Testis (tissue), 3 donors: ENCODE measurements around the gene ZFP36L1. TPM values are rescaled to one million over a fixed set of nuclear protein-coding genes. Genes with fewer than 3 reads are reported as not detected.

Source experiments
- DNase-seq: peaks from one replicate; pipeline ENCODE4 v3.0.0-alpha.2; 2019
- H3K27ac ChIP-seq, 2 donors: fragments of 200-600 bp; sonication (generic); one replicate each; pipeline ENCODE4 v1.5.1; 2019
- H3K27me3 ChIP-seq: fragments of 200-600 bp; sonication (generic); one replicate; pipeline ENCODE4 v1.5.1; 2019
- H3K36me3 ChIP-seq: fragments of 200-600 bp; sonication (generic); one replicate; pipeline ENCODE4 v1.5.1; 2017; ENCODE audit warnings: low read depth; ENCODE audit errors: missing control alignments
- H3K4me1 ChIP-seq: fragments of 200-600 bp; sonication (generic); one replicate; pipeline ENCODE4 v1.5.1; 2019
- H3K4me3 ChIP-seq, 2 donors: fragments of 200-600 bp; sonication (generic); one replicate each; pipeline ENCODE4 v1.5.1; 2017 to 2019
- H3K9me3 ChIP-seq: fragments of 200-600 bp; sonication (generic); one replicate; pipeline ENCODE4 v1.5.1; 2017
- POLR2A ChIP-seq: fragments of 450-650 bp; IDR thresholded peaks from one replicate; pipeline ENCODE4 v1.6.1; 2017; ENCODE audit warnings: antibody characterized with exemption, mild to moderate bottlenecking, moderate library complexity
- WGBS, 2 donors: methylation state at CpG; one replicate each; pipeline ENCODE4 v1.1.5; 2018; 5-methylcytosine and 5-hydroxymethylcytosine counted together
- intact Hi-C: fragments of 100-400 bp; cut with DNase I; formaldehyde crosslinking; loops from one replicate; pipeline ENCODE4 v1.15.1; 2023; ENCODE audit warnings: low total_unique reads
- polyA plus RNA-seq: library from polyadenylated mRNA; stranded (reverse); fragments of 350-450 nt; fragmentation: Illumina TruSeq; extraction: RNeasy Lipid Tissue Mini Kit (QIAGEN cat#74804); gene quantifications from one replicate; pipeline ENCODE4 v1.2.3, GENCODE V29; 2014; ENCODE audit warnings: low read depth, low replicate concordance; ENCODE audit not compliant: insufficient read depth
- total RNA-seq, 2 donors: library from RNA; depleted of rRNA; stranded (reverse); fragments of >200 nt; gene quantifications; one replicate each; pipeline ENCODE4 v1.2.3, GENCODE V29; 2016
- TF ChIP-seq, protein P1 (sequence below), 3 experiments: fragments of 450-650 bp in 2 of 3; fragments of 200-600 bp in 1 of 3; sonication (generic) in 1 of 3; IDR thresholded peaks; one replicate each; pipeline ENCODE4 v1.5.1; 2016 to 2019; ENCODE audit warnings: antibody characterized with exemption in 3 of 3, mild to moderate bottlenecking in 2 of 3, moderate library complexity in 1 of 3

ZFP36L1 gene
- total and polyA plus RNA-seq, 3 donors from 2014 or later: 120 to 301 (median 176) TPM

DNA sequence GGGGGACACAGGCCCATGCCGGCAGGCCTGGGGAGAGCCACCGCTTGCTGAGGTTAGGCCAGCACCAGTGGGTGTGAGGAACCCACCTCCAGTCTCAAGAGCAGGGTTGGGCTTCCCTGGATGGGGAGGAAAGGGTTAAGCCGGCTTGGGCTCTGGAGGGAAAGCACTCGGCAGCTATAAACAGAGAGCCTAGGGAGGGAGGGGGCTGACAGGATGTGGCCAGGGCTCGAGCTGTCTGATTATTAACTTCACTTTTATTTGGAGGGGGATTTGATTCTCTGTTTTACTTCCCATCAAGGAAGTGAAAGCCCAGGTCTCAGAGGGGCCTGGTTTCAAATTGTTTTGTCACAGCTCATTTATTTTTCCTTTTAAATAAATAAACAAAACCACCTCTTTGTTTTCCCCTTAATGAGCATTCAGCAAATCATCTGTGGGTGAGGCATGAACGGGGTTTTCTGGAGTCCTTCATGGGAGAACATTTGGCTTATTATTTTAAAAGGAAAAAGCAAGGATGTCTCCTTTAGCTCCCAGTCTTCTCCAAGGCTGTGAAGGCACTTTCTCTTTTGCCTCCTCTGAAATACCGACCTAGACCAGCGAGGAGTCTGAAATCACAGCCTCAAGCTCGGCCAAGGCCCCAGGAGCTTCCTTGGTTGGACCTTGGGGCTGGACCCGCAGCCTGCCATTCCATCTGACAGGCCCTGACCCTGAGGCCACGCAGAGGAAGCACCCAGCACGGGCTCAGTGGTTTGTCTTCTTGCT, 21.9 kb upstream of the ZFP36L1 start:
- Histone ChIP-seq H3K36me3 (no peaks in the 10 kb centered on the region), H3K27me3 (no peaks in the 10 kb centered on the region), H3K4me3 (peak overlapping the region in 1 of 2 donors; percentile 65), H3K4me1 (peaks cover 36% of the 10 kb centered on the region), H3K9me3 (no peaks in the 10 kb centered on the region), H3K27ac (peak overlapping the region; percentile 95)
- TF ChIP-seq, protein P1, sequence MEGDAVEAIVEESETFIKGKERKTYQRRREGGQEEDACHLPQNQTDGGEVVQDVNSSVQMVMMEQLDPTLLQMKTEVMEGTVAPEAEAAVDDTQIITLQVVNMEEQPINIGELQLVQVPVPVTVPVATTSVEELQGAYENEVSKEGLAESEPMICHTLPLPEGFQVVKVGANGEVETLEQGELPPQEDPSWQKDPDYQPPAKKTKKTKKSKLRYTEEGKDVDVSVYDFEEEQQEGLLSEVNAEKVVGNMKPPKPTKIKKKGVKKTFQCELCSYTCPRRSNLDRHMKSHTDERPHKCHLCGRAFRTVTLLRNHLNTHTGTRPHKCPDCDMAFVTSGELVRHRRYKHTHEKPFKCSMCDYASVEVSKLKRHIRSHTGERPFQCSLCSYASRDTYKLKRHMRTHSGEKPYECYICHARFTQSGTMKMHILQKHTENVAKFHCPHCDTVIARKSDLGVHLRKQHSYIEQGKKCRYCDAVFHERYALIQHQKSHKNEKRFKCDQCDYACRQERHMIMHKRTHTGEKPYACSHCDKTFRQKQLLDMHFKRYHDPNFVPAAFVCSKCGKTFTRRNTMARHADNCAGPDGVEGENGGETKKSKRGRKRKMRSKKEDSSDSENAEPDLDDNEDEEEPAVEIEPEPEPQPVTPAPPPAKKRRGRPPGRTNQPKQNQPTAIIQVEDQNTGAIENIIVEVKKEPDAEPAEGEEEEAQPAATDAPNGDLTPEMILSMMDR (IDR thresholded peaks at IDR 0.05): no peak
- TF ChIP-seq POLR2A: no peak
- WGBS, 2 donors: 4 to 12% methylated on average over 10 to 12 of the region's 12 CpGs
- DNase-seq: peak; percentile 54
- intact Hi-C loops: loop anchor here (10.0 kb wide), 1 partner anchor 570 kb away; no protein-coding TSS in a partner anchor

DNA sequence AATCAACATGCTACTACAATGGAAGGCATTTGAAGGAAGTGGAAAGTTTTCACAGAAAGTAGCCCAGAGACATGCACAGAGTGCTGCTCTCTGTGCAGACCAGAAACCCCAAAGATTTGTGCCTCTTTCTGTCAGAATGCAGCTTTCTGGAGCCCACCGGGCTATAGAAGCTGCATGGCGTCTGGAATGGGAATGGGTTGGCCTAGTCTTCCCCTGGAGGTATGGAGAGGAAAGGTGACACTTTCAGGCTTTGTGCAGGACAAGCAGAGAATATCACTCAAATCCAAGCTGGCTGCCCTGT, 21.3 kb upstream of the ZFP36L1 start:
- TF ChIP-seq POLR2A: no peak
- TF ChIP-seq, protein P1 (IDR thresholded peaks at IDR 0.05): no peak
- no peak for DNase-seq
- Histone ChIP-seq H3K4me1 (peaks cover 32% of the 10 kb centered on the region), H3K27me3 (no peaks in the 10 kb centered on the region), H3K27ac (peak overlapping the region; percentile 95), H3K4me3 (no peak overlapping the region), H3K9me3 (no peaks in the 10 kb centered on the region), H3K36me3 (no peaks in the 10 kb centered on the region)
- intact Hi-C loops: loop anchor here (10.0 kb wide), 1 partner anchor 569 kb away; no protein-coding TSS in a partner anchor
- 40 to 43% methylated on average over 2 of the region's 2 CpGs for WGBS, 2 donors

DNA sequence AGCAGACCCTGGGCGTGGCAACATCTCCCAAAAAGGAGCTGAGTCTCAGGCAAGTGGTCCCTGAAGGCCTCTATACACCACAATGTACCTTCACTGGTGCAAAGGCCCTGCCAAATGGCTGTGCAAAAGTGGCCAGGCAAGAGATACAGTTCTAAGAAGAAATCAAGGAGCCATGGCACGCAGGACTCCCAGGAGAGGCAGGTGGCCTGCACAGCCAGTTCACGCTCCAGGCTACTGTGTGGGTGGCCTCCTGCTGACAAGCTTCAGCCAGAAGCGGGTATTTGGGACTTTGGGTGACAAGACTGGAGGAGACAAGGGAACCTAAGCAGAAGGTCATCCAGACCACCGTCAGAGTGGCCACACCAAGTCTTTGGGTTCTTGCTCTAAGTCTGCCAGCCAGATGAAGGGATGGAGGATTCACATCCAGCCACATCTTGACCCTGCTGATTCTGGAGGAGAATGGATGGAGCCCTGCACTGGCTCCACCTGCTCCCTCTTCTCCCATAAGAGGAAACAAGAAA, 20.5 kb upstream of the ZFP36L1 start:
- H3K4me3 ChIP-seq: no peak overlapping the region
- peak overlapping the region; percentile 95 for H3K27ac ChIP-seq
- no peak for DNase-seq
- no peaks in the 10 kb centered on the region for H3K27me3 ChIP-seq
- 30 to 60% methylated on average over 2 to 5 of the region's 5 CpGs for WGBS, 2 donors
- TF ChIP-seq POLR2A: no peak
- TF ChIP-seq, protein P1 (IDR thresholded peaks at IDR 0.05): no peak
- intact Hi-C loops: loop anchor here (10.0 kb wide), 1 partner anchor 569 kb away; no protein-coding TSS in a partner anchor
- H3K36me3 ChIP-seq: no peaks in the 10 kb centered on the region
- H3K4me1 ChIP-seq: peaks cover 32% of the 10 kb centered on the region
- H3K9me3 ChIP-seq: no peaks in the 10 kb centered on the region

DNA sequence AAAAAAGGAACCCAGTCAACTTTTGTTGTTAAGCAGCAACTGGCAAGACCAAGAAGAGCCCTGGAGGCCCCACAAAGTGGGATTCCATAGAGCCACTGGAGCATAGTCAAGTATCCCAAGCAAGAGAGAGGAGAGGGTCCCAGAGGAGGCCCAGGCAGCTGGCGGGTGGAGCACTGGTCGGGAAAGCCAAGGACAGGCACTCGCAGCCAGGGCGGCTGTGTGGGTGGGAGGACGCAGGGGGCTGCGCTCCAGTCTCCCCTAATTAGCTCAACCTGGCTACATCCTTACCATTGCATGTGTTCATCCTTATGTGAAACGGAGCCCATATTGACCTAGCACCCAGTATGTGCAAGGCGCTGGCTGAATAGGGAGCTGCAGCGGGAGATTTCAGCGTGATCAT, 18.3 kb upstream of the ZFP36L1 start:
- H3K27ac ChIP-seq: peak overlapping the region; percentile 15 to 38
- WGBS, 2 donors: 44 to 57% methylated on average over 8 to 10 of the region's 10 CpGs

More for the DNA sequence above, 18.3 kb upstream of the ZFP36L1 start:
- no peak for DNase-seq
- TF ChIP-seq, protein P1 (IDR thresholded peaks at IDR 0.05): no peak
- no peak for TF ChIP-seq POLR2A
- Histone ChIP-seq H3K4me1 (peaks cover 49% of the 10 kb centered on the region), H3K4me3 (no peak overlapping the region), H3K9me3 (no peaks in the 10 kb centered on the region), H3K36me3 (no peaks in the 10 kb centered on the region), H3K27me3 (no peaks in the 10 kb centered on the region)
- intact Hi-C loops: loop anchor here (10.0 kb wide), 1 partner anchor 566 kb away; no protein-coding TSS in a partner anchor
